ENCODE measurements around the gene LRRTM4.

DNA sequence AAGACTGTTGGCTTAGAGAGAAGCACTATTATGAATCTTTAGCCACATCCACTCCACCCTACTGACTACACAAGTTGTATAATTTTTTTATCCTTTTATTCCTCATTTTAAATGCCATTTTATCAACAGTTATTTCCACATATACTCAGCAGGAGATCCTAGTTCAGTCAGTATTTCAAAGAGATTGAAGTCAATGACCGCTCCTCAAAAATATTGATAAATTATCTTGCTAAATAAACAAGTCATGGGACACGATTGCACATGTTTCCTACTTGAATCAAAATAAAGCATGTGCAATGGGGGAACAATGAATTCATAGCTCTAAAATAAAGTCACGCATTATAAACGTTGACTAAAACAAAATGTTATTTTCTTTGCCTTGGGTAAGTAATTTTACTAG, 496.5 kb downstream of the LRRTM4 start:
- TF ChIP-seq ZFP30 (CRISPR knock-in tag; IDR thresholded peaks at IDR 0.05) (no peak), ZNF8 (CRISPR knock-in tag; IDR thresholded peaks at IDR 0.05) (no peak), PATZ1 (CRISPR knock-in tag; IDR thresholded peaks at IDR 0.05; ENCODE audit: borderline replicate concordance) (no peak), GLIS3 (CRISPR knock-in tag; IDR thresholded peaks at IDR 0.05) (no peak), ZFP3 (CRISPR knock-in tag; IDR thresholded peaks at IDR 0.05) (no peak), ESRRG (CRISPR knock-in tag; IDR thresholded peaks at IDR 0.05) (no peak), TSHZ2 (CRISPR knock-in tag; IDR thresholded peaks at IDR 0.05) (no peak), TOX (CRISPR knock-in tag; IDR thresholded peaks at IDR 0.05; ENCODE audit: borderline replicate concordance) (no peak), CREB5 (CRISPR knock-in tag; IDR thresholded peaks at IDR 0.05; ENCODE audit: low read depth) (no peak), SNAI2 (CRISPR knock-in tag; IDR thresholded peaks at IDR 0.05) (no peak), ISL1 (CRISPR knock-in tag; IDR thresholded peaks at IDR 0.05) (no peak), BACH2 (CRISPR knock-in tag; IDR thresholded peaks at IDR 0.05; ENCODE audit: borderline replicate concordance) (no peak)
